T-helper 1 cell (primary cell): ENCODE data around the gene SDE2.
"Not testable (repeated sequence)": the region's sequence is repeated elsewhere in the genome, so short reads cannot be mapped to it uniquely, and the experiment has no call there.

Experiments used
- DNase-seq, 5 donors: peaks; one replicate each; pipeline ENCODE4 v3.0.0-alpha.2; 2012 to 2020
- total RNA-seq, 4 donors: gene quantifications; one replicate each; lab custom pipeline; 2026; lab: John Stamatoyannopoulos, UW

Gene SDE2
- 64.0 to 114 (median 75.6) reads per million in 4 donors for total RNA-seq

DNA sequence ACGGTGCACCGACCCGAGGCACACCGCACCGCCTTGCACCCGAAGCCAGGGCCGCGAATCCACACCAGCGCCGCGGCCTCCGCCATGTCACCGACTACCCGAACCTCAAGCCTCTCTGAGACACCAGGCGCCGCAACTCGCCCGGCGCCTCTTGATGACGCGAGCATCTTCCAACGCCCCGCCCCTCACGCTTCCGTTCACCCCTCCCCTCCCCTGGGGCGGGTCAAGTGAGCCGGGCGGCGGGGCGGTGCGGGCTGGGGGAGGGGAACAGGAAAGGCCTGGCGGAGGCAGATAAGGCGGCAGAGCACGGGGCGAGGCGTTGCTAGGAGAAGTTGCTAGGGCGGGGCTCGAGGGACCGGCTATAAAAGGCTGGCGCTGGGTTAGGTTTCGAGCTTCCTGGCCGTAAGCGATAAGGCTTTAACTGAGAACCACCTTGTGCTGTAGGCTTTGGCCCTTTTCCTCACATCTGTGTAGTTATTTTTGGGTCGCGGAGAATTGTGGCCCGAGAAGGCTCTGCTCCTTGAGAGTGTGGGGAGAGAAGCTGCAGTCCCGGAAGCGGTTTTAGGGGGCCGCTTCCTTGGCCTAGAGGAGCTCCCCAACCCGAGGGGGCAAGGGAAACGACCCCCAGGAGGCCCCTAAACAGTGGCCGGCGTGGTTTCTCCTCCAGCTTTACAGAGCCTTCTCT is at the start of gene SDE2:
Gene SDE2 (minus strand): TSS at position 117 of the 685 bp plus-strand sequence. CDS start 31 bp downstream, at position 86.
- peak; percentile 99 to 100 (median 100) for DNase-seq

DNA sequence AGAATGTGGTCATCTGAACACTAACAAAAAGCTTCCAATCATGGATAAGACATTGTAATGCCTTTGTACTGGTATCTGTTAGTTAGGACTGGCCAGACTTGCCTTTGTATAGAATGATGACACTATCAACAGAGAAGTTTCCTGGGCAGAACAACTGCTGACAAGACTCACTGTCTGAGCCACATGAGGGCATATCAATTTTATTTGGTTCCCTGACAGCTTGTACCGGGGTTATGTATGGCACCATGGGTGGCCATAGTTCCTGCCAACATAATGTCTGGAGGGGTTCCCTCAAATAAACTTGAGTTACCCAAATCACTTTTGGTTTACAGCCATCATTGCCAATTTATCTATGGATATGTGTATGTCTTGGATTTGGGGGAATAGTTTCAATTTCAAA is 49.7 kb upstream of the SDE2 start:
- no peak for DNase-seq

DNA sequence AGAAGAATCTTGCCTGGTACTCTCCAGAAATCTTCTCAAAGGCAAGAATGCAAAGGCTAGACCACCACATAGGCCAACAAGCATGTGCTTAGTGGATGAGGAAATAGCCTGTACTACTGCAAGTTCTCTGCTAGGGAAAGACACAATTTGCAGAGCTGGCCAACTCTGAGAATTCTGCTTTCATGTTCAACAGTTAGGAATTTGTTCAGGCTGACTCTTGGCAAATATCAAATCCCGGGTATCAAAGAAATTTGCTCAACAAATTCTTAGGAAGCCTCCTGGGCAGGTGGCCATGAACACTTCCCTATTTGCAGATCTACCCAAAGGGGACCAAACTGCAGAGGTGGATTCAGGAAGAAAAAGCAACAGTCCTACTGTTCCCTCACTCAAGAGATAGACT is 48.4 kb upstream of the SDE2 start:
- no peak for DNase-seq

DNA sequence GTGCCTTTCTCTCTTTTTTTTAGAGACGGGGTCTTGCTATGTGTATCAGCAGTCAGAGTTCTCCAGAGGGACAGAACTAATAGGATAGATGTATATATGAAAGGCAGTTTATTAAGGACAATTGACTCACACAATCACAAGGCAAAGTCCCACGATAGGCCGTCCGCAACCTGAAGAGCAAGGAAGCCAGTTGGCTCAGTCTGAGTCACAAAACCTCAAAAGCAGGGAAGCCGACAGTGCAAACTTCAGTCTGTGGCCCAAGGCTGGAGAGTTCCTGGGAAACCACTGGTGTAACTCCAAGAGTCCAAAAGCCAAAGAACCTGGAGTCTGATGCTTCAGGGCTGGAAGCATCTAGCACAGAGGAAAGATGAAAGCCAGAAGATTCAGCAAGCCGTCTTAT is 47.1 kb upstream of the SDE2 start:
- no peak for DNase-seq

DNA sequence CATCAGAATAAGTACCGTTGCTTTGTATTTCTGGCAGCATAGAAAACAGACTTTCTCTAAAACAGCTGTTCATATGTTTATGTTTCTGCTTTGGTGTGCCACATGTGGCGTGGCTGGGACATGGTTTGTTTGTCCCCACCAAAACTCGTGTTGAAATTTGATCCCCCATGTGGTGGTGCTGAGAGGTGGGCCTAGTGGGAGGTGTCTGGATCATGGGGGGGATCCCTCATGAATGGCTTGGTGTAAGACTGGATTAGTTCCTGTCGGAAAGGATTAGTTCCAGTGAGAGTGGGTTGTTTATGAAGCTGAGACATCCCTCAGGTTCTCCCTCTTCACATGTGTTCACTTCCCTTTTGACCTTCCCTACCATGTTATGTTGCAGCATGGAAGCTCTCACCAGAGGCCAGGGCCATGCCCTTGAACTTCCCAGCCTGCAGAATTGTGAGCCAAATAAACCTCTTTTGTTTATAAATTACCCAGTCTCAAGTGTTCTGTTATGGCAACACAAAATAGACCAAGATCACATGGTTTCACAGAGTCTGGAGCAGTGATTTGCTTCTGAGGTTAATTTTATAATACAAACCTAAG is 45.5 kb upstream of the SDE2 start:
- DNase-seq: no peak

DNA sequence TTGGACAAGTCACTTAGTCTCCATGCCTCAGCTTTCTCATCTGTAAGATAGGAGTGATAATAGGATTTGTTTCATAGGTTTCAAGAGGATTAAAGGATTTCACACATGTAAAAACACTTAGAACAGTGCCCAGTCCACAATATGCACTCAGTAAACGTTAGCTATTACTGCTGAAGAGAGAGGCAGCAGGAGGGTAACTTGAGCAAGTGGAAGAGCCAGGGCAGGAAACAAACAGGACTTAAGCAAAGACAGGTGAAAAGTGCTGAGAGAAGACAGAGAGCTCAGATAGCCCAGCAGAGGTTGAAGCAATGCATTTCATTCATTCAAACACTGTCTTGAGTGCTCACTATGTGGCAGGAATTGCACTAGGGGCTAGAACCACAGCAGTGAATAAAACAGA is 42.3 kb upstream of the SDE2 start:
- DNase-seq: no peak

DNA sequence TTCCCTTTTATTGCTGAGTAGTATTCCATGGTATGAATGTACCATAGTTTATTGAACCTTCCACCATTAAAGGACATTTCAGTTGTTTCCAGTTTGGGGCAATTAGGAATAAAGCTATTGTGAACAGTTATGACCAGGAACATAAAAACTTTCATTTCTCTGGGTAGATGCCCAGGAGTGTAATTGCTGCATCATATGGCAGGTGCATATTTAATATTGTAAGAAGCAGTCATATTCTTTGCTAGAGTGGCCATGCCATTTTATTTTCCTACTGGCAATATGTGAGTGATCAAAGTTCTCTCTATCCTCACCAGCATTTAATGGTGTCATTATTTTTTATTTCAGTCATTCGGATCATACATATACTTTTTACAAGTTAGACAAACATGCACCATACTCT is 39.5 kb upstream of the SDE2 start:
- no peak for DNase-seq

DNA sequence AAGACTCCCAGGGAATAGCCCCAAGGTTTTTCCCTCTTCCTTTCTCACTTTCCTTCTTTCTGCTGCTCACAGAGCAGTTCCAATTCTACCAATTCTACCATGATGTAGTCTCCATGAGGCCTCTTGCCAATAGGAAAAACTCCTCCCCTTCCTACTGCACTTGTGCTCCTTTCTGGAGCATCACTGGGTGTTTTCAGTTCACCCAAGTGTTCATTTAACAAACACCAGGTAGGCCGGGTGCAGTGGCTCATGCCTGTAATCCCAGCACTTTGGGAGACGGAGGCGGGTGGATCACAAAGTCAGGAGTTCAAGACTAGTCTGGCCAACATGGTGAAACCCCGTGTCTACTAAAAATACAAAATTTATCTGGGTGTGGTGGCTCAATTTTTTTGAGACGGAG is 36.8 kb upstream of the SDE2 start:
- no peak for DNase-seq

DNA sequence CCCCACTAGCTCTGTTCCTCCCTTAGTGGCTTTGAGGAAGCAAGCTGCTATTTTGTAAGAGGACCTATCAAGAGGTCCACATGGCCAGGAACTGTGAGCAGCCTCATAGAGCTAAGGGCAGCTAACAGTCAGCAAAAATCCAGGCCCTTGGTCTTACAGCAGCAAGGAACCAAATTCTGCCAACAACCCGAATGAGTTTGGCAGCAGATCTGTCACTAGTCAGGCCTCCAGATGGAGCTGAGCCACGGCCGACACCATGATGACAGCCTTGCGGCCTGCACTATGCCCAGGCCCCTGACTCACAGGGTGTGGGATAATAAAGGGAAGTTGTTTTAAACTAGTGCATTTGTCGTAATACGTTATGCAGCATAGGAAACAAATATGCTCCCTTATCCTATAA is 35.3 kb upstream of the SDE2 start:
- DNase-seq: no peak

DNA sequence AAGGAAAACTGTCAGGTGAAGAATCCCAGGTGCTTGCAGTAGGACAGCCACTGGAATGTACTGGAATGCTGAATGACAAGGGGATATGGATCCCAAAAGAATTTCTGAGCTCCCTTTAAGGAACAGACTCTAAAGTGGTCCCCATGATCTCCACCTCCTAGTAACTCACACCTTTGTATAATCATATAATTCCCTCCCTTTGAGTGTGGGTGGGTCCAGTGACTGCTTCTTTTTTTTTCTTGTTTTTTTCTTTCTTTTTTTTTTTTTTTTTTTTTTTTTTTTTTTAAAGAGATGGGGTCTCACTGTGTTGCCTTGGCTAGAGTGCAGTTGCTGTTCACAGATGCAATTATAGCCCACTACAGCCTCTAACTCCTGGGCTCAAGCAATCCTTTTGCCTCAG is 34.8 kb upstream of the SDE2 start:
- DNase-seq: no peak

DNA sequence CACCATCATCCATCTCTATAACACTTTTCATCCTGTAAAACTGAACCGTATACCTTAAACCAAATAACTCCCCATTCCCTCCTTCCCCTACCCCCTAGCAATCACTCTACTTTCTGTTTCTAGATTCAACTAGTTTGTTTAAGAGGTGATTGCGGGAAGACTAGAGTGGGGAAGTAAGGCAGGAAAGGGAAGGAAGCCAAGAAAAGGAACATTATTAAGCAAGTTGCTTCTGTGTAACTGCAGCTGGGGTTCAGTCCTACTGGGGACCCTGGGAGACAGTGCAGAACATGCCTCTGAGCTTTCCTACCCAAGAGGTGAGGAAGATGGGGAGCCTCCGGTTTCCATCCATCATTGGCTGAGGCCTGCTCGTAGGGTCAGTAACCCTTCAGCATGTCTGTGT is 34.4 kb upstream of the SDE2 start:
- no peak for DNase-seq

DNA sequence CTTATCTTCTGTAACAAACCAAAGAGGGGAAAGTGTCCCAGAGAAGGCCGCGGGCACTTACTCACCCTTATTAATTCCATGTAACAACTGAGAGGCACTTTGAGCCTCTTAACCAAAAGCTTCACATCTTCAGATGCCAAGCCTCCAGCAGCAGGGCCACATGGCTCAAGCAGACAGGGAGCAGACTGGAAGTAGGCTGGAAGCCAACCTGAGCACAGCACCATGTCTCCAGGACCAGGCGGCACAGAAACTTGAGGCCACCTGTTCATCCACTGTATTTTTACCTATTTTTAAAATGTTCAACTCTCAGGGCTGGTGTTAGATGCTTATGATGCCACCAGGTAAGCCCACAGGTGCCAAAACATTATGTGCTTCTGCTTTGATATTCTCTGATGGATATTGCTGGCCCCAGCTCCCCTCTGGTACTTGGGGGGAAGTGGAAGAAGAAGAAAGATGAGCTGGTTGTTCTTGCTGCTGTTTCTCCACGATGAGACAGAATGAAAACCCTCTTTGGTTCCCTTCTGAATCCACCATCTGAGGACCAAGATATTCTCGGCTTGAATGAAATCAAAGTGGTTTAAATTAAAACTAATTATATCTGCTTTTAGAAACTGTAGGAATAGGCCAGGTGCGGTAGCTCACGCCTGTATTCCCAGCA is 30.6 kb upstream of the SDE2 start:
- no peak for DNase-seq

DNA sequence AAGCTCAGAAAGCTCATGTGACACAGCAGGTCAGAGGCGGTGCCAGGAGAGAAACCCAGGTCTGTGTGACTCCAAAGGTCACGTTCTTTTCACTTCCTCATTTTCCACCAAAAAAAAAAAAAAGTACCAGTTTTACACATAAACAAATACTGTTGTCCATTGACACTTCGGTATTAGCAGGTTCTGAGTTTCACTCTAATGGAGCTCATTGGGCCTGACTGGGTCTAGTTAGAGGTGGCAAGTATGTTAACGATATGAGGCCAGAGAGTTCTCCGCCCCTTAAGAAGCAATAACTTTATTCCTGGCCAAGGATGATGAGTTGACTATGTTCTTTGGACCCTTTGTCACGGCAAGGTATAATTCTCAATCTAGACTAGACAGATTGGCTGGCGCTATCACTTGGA is 30.0 kb upstream of the SDE2 start:
- no peak for DNase-seq

DNA sequence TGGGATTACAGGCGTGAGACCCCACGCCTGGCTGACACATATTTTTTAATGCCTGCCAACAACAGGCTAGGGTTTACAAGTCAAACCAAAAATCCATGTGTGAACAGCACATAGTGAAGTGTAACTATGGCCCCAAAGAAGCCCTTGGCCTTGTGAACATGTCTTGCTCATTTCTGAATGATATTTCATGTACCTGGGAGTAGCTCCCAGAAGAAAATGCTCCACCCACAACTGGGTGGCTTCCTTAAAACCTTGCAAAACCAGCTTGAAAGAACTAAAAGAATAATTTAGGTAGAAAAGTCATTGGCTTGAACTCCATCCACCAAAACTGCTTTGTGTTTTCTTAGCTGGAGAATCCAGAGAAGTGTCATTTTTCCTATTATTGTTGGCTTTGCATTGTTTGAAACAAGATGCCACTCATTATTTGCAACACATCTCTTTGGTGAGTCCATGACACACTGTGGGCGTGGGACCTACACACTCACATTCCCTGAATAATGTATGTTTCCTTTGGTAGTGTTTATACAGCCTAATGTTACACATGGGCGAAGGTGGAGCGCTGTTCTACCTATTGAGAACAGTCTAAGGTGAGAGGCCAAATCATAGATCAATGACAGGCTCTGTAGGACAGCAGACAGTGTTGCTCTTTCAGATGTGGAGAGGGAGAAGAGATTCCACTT is 28.5 kb upstream of the SDE2 start:
- DNase-seq: no peak

DNA sequence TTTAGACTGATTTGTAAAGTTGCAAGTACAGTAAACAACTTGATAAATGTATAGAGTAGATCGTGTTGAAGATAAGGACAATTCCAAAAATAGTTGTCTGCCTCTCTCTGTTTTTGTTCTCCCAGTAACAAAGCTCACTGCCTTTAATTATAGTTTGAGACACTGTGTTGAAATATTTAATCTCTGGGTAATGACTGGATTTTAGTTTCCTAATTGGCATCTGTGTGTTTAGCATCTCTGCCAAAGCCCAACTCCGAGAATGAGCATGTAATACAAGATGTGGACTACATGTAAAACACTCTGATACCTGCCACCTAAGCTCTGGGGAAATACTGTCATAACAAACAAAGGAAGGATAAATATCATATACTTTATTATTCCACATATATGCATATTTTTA is 27.7 kb upstream of the SDE2 start:
- no peak for DNase-seq

DNA sequence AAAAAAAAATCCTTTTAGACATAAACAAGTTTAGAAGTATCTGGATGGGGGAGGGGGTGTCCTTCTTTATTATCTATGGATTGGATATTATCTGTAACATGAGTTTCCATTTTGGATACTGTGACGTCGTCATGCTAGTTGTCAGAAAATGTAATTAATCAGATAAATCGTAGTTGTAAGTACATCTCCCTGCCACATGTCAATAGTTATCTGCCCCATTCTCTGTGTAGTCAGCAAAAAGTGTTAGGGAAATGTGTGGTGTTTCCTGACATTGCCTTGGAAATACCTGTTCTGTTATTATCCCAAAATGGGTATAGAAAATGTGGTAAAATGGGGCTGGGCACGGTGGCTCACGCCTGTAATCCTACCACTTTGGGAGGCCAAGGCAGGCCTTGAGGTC is 24.6 kb upstream of the SDE2 start:
- DNase-seq: no peak

DNA sequence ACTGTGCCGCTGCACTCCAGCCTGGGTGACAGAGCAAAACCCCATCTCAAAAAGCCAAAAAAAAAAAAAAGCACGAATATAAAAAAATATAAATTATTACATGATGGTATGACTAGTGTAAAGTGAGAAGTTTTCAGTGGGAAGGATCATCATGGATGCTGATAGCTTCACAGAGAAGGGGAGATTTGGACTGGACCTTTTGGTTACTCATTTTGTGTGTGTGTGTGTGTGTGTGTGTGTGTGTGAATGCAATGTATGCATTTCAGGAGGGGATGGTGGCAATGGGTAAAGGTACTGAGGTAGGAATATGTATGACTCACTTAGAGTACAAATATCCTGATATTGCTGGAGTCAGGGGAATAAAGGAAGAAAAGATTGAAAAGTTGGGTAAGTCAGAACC is 22.7 kb upstream of the SDE2 start:
- DNase-seq: no peak

DNA sequence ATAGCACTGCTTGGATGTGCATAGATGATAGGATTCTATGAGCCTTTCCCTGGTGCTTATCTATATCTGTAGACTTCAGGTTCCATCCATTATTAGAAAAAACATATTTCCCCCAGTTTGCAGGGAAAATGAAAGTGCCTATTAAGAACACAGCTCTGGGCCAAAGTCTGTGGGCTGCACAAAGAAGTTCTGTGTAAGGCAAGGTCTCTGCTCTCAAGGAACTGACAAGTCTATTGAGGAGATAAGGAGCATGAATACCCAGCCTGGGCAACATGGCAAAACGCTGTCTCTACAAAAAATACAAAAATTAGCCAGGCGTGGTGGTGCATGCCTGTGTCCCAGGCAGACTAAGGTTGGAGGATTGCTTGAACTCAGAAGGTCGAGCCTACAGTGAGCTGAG is 22.3 kb upstream of the SDE2 start:
- DNase-seq: no peak

DNA sequence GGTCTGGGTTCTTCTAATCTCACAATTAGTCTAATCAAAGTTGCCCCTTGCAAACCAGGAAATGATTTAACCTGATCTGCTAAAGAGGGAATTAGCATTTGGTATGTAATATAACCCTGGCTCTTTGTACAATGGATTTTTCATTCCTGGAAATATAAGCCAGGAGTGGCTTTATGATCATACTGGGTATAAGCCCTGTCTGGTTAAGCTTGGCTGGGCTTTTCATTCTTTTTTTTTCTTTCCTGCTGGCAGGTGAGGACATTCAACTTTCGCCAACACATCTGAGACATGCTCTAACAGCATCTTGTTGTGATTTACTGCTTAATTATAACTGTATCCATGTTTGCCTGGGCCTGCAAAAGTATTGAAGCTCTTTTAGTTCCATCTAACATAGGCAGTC is 20.4 kb upstream of the SDE2 start:
- no peak for DNase-seq

DNA sequence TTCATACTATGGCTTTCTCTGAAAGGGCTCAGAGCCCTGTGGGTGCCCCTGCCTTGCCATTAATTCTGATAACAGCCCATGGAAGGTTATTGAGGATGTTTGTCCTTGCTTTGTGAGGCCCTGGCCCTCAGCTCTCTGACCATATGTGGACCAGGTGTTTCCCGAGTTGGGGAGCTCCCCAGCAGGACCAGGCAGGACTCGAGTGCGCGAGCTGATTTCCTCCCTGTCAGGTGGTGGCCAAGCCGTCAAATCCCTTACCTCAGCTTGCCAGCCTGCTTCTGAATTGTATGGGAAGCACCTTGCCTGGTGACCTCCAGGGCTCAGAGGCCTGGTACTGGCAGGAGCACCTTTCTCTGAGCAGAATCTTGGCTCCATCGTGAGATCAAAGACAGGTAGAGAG is 17.9 kb upstream of the SDE2 start:
- DNase-seq: no peak

DNA sequence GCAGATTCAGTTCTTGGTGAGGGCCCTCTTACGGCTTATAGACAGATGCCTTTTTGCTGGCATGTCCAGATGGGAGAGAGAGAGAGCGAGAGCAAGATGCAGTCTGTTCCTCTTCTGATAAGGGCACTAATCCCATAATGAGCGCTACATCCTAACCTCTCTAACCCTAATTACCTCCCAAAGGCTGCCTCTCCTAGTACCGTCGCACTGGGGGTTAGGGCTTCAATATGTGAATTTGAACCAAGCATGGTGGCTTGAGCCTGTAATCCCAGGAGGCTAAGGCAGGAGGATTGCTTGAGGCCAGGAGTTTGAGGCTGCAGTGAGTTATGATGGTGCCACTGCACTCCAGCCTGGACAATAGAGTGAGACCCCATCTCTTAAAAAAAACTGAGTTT is 10.5 kb upstream of the SDE2 start:
- DNase-seq: no peak

DNA sequence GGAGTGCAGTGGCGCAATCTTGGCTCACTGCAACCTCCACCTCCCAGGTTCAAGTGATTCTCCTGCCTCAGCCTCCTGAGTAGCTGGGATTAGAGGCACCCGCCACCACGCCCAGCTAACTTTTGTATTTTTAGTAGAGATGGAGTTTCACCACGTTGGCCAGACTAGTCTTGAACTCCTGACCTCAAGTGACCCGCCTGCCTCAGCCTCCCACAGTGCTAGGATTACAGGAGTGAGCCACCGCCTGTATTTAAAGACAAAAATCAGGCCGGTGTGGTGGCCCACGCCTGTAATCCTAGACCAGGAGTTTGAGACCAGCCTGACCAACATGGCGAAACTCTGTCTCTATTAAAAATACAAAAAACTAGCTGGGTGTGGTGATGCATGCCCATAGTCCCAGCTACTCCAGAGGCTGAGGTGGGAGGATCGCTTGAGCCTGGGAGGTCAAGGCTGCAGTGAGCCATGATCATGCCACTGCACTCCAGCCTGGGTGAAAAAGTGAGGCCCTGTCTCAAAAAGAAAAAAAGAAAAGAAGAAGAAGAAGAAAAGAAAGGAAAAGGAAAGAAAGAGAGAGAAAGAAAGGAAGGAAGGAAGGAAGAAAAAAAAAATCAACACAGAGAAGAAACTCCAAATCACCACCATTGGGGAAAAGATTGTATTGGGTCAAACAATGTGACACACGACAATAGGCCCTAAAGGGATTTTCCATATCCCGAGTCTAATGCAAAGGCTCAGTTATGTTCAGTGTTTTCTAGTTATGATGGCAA is 8.2 kb upstream of the SDE2 start:
- not testable (repeated sequence) for DNase-seq

DNA sequence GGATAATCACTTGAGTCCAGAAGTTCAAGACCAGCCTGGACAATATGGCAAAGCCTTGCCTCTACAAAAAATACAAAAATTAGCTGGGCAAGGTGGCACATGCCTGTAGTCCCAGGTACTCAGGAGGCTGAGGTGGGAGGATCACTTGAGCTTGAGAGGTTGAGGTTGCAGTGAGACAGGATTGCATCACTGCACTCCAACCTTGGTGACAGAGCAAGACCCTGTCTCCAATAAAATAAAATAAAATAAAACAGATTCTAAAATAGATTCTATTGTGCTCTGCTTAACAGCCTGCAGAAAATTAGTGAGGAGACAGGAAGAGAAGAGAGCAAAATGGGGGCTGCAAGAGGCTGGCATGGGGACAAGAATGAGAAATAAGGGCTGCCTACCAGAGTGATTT is 7.5 kb upstream of the SDE2 start:
- no peak for DNase-seq
